Gastroesophageal sphincter (tissue), 4 donors: Measurements from ENCODE around the gene FOXO1. TPM values are rescaled to one million over a fixed set of nuclear protein-coding genes. Genes with fewer than 3 reads are reported as not detected.

ENCODE experiments used
- ATAC-seq: fragments of 150-250 bp; one replicate; pipeline ENCODE4 v1.9.1; 2016; ENCODE audit warnings: mild to moderate bottlenecking, moderate library complexity
- H3K27ac ChIP-seq, 4 donors: fragments of 200-600 bp; sonication (generic) in 3 of 4; 1 replicate in 3 of 4; 2 replicates in 1 of 4; pipeline ENCODE4 v1.5.1; 2016 to 2019
- H3K27me3 ChIP-seq: fragments of 200-600 bp; sonication (generic); one replicate; pipeline ENCODE4 v1.5.1; 2019
- H3K36me3 ChIP-seq, 2 donors: fragments of 200-600 bp; sonication (generic); one replicate each; pipeline ENCODE4 v1.5.1; 2019; ENCODE audit warnings: control low read depth in 1 of 2
- H3K4me1 ChIP-seq, 3 donors: fragments of 200-600 bp; sonication (generic); 1 replicate in 2 of 3; 2 replicates in 1 of 3; pipeline ENCODE4 v1.5.1; 2016 to 2019; ENCODE audit warnings: control low read depth in 2 of 3
- H3K4me3 ChIP-seq, 2 donors: fragments of 200-600 bp; sonication (generic); one replicate each; pipeline ENCODE4 v1.5.1; 2019; ENCODE audit warnings: mild to moderate bottlenecking in 1 of 2, moderate library complexity in 1 of 2
- H3K9me3 ChIP-seq, 3 donors: fragments of 200-600 bp; sonication (generic); one replicate each; pipeline ENCODE4 v1.5.1; 2017 to 2019; ENCODE audit warnings: control low read depth in 2 of 3
- CTCF ChIP-seq, 4 experiments: fragments of 200-600 bp in 2 of 4; fragments of 450-650 bp in 2 of 4; sonication (generic) in 1 of 4; IDR thresholded peaks; one replicate each; pipeline ENCODE4 v1.5.1; 2017 to 2019; ENCODE audit warnings: antibody characterized with exemption in 4 of 4, mild to moderate bottlenecking in 2 of 4, moderate library complexity in 2 of 4
- EP300 ChIP-seq: sonication (generic); formaldehyde crosslinking; IDR thresholded peaks from one replicate; pipeline ENCODE4 v1.6.1; 2017; ENCODE audit warnings: antibody characterized with exemption, mild to moderate bottlenecking
- POLR2A ChIP-seq, 2 donors: fragments of 450-650 bp; IDR thresholded peaks; one replicate each; pipeline ENCODE4 v1.6.1; 2017; ENCODE audit warnings: antibody characterized with exemption in 2 of 2, mild to moderate bottlenecking in 2 of 2, moderate library complexity in 1 of 2
- POLR2AphosphoS5 ChIP-seq: sonication (generic); formaldehyde crosslinking; IDR thresholded peaks from one replicate; pipeline ENCODE4 v1.6.1; 2017; ENCODE audit warnings: antibody characterized with exemption
- whole genome bisulfite sequencing, 2 donors: methylation state at CpG; one replicate each; pipeline ENCODE4 v1.1.5; 2018; ENCODE audit warnings: low coverage in 1 of 2; 5-methylcytosine and 5-hydroxymethylcytosine counted together
- total RNA-seq, 4 donors: library from RNA; depleted of rRNA; stranded (reverse); fragments of >200 nt; gene quantifications; one replicate each; pipeline ENCODE4 v1.1.0, GENCODE V29; 2016

The FOXO1 gene
- total RNA-seq, 4 donors from 2014 or later: 52.4 to 72.2 (median 59.5) TPM

GRCh38 chr13:40539576-40540327, 126.7 kb downstream of the FOXO1 start:
- peaks cover 3 to 17% (median 9%) of the 10 kb centered on the region in 3 donors for H3K4me1 ChIP-seq
- H3K27ac ChIP-seq: peak overlapping the region in 3 of 4 donors; percentile 17 to 64 (median 49)
- no peaks in the 10 kb centered on the region for H3K36me3 ChIP-seq
- TF ChIP-seq EP300 (no peak), POLR2A (IDR thresholded peaks at IDR 0.05) (no peak)
- H3K4me3 ChIP-seq: no peak overlapping the region
- H3K9me3 ChIP-seq: no peaks in the 10 kb centered on the region
- no peaks in the 10 kb centered on the region for H3K27me3 ChIP-seq
- WGBS, 2 donors: 63 to 67% methylated on average over 9 of the region's 9 CpGs
- no peak for ATAC-seq

GRCh38 chr13:40537146-40537895, 129.1 kb downstream of the FOXO1 start:
- Histone ChIP-seq H3K27me3 (no peaks in the 10 kb centered on the region), H3K4me1 (peaks cover 3 to 17% (median 9%) of the 10 kb centered on the region in 3 donors), H3K27ac (no peak overlapping the region), H3K4me3 (no peak overlapping the region), H3K9me3 (no peaks in the 10 kb centered on the region), H3K36me3 (no peaks in the 10 kb centered on the region)
- 83 to 96% methylated on average over 4 to 5 of the region's 13 CpGs for WGBS, 2 donors
- no peak for ATAC-seq
- TF ChIP-seq EP300: no peak
- no peak for TF ChIP-seq POLR2A (IDR thresholded peaks at IDR 0.05)
- no peak for TF ChIP-seq CTCF (IDR thresholded peaks at IDR 0.05)
- no peak for TF ChIP-seq POLR2AphosphoS5

- H3K4me3 ChIP-seq: no peak overlapping the region
- no peak for ATAC-seq
Measured at GRCh38 chr13:40536443-40537113, 129.9 kb downstream of the FOXO1 start.

GRCh38 chr13:40535345-40535836, 131.1 kb downstream of the FOXO1 start:
- no peak for TF ChIP-seq POLR2AphosphoS5
- no peak for TF ChIP-seq POLR2A (IDR thresholded peaks at IDR 0.05)
- H3K4me1 ChIP-seq: peaks cover 3 to 10% (median 5%) of the 10 kb centered on the region in 3 donors
- no peaks in the 10 kb centered on the region for H3K9me3 ChIP-seq
- H3K27ac ChIP-seq: no peak overlapping the region
- no peak overlapping the region for H3K4me3 ChIP-seq
- no peaks in the 10 kb centered on the region for H3K36me3 ChIP-seq
- 80 to 96% methylated on average over 2 to 22 of the region's 27 CpGs for WGBS, 2 donors
- no peak for ATAC-seq
- no peaks in the 10 kb centered on the region for H3K27me3 ChIP-seq

More at GRCh38 chr13:40536443-40537113, 129.9 kb downstream of the FOXO1 start:
- Histone ChIP-seq H3K36me3 (no peaks in the 10 kb centered on the region), H3K4me1 (peaks cover 3 to 17% (median 9%) of the 10 kb centered on the region in 3 donors), H3K9me3 (no peaks in the 10 kb centered on the region), H3K27ac (no peak overlapping the region), H3K27me3 (no peaks in the 10 kb centered on the region)
- WGBS, 2 donors: 60% methylated on average over 2 of the region's 9 CpGs; no CpG with 5 or more reads in 1 of the 2 donors
- TF ChIP-seq POLR2AphosphoS5 (no peak), POLR2A (IDR thresholded peaks at IDR 0.05) (no peak), EP300 (no peak), CTCF (IDR thresholded peaks at IDR 0.05) (no peak)

- ATAC-seq: no peak
- H3K4me3 ChIP-seq: no peak overlapping the region
- WGBS, 2 donors: 93 to 97% methylated on average over 2 to 4 of the region's 4 CpGs
- no peak overlapping the region for H3K27ac ChIP-seq
- no peaks in the 10 kb centered on the region for H3K27me3 ChIP-seq
- no peaks in the 10 kb centered on the region for H3K36me3 ChIP-seq
- H3K4me1 ChIP-seq: peaks cover 0 to under 1% (median 0%) of the 10 kb centered on the region in 3 donors
- no peaks in the 10 kb centered on the region for H3K9me3 ChIP-seq
- TF ChIP-seq CTCF (IDR thresholded peaks at IDR 0.05) (no peak), POLR2AphosphoS5 (no peak), EP300 (no peak), POLR2A (IDR thresholded peaks at IDR 0.05) (no peak)
Measured at GRCh38 chr13:40534456-40534855, 132.0 kb downstream of the FOXO1 start.
